Left ventricle myocardium inferior (tissue), 1 donor: ENCODE results near the gene EGFL7. TPM values are rescaled to one million over a fixed set of nuclear protein-coding genes. Genes with fewer than 3 reads are reported as not detected.

Source experiments
- DNase-seq: peaks from one replicate; pipeline ENCODE4 v3.0.0-alpha.2; 2020
- H3K27ac ChIP-seq: fragments of 200-600 bp; replicated peaks from 2 replicates; pipeline ENCODE4 v1.8.0; 2021
- H3K27me3 ChIP-seq: fragments of 200-600 bp; 2 replicates; pipeline ENCODE4 v1.8.0; 2021; ENCODE audit warnings: low read depth
- H3K36me3 ChIP-seq: fragments of 200-600 bp; 2 replicates; pipeline ENCODE4 v1.8.0; 2021
- H3K4me1 ChIP-seq: fragments of 200-600 bp; 2 replicates; pipeline ENCODE4 v1.8.0; 2021
- H3K4me3 ChIP-seq: fragments of 200-600 bp; 2 replicates; pipeline ENCODE4 v1.8.0; 2021; ENCODE audit warnings: mild to moderate bottlenecking, moderate library complexity
- H3K9me3 ChIP-seq: fragments of 200-600 bp; replicated peaks from 2 replicates; pipeline ENCODE4 v1.8.0; 2021
- CTCF ChIP-seq: fragments of 200-600 bp; IDR thresholded peaks from 2 replicates; pipeline ENCODE4 v1.8.0; 2021; ENCODE audit warnings: antibody characterized with exemption, mild to moderate bottlenecking, borderline replicate concordance
- intact Hi-C: fragments of 100-400 bp; cut with micrococcal nuclease; formaldehyde crosslinking; loops from one replicate; pipeline ENCODE4 v1.11.0; 2022
- long read RNA-seq: library from polyadenylated mRNA; unstranded; transcript quantifications from one replicate; pipeline ENCODE4 v2.0.0, GENCODE V29; 2021
- total RNA-seq: library from RNA; stranded (reverse); fragmentation: NEBNext Ultra II Directional; extraction: Animal tissue kit (Norgen Biotek cat#: 25700); gene quantifications from one replicate; pipeline ENCODE4 v1.2.1, GENCODE V29; 2021
- donor health status: DM: no; HTN: yes; CAD: no; lungs with severe emphysema.

The EGFL7 gene
- total RNA-seq = 81.5 TPM
- long read RNA-seq, transcript EGFL7-204 (10 exons, 1,529 nt) = major isoform, 41 of 139 reads
- long read RNA-seq, transcript EGFL7-202 (9 exons, 1,282 nt) = minor isoform, 15 of 139 reads
- long read RNA-seq, partial matches to known transcripts = 36 of 139 reads
- long read RNA-seq, other reads (novel, unspliced or antisense) = 44 of 139 reads

GRCh38 chr9:136662656-136663581 is at the start of gene EGFL7:
EGFL7 (plus strand) TSS chr9:136662916; CDS start chr9:136668283, 5,367 bp downstream.
- Histone ChIP-seq H3K36me3 (peaks cover 30% of the 10 kb centered on the region), H3K4me3 (peak within 1 kb of the TSS; percentile 81), H3K27me3 (peaks cover 25% of the 10 kb centered on the region), H3K9me3 (no peaks in the 10 kb centered on the region), H3K4me1 (peaks cover 42% of the 10 kb centered on the region), H3K27ac (peak within 1 kb of the TSS; percentile 92)
- DNase-seq = peak; percentile 75
- TF ChIP-seq CTCF = no peak
- intact Hi-C loops = no loop called here

GRCh38 chr9:136613824-136614371 is 48.8 kb upstream of the EGFL7 start:
- peak overlapping the region; percentile 29 for H3K4me3 ChIP-seq
- H3K9me3 ChIP-seq = no peaks in the 10 kb centered on the region
- H3K4me1 ChIP-seq = peaks cover 30% of the 10 kb centered on the region
- peak overlapping the region; percentile 85 for H3K27ac ChIP-seq
- H3K36me3 ChIP-seq = no peaks in the 10 kb centered on the region
- no peak for DNase-seq
- no peaks in the 10 kb centered on the region for H3K27me3 ChIP-seq
- TF ChIP-seq CTCF = no peak
- intact Hi-C loops = no loop called here

- Histone ChIP-seq H3K27me3 (no peaks in the 10 kb centered on the region), H3K4me3 (peak overlapping the region; percentile 29), H3K27ac (peak overlapping the region; percentile 85), H3K9me3 (no peaks in the 10 kb centered on the region), H3K4me1 (peaks cover 30% of the 10 kb centered on the region), H3K36me3 (no peaks in the 10 kb centered on the region)
- no peak for TF ChIP-seq CTCF
- peak; percentile 65 for DNase-seq
- intact Hi-C loops = no loop called here
Measured at GRCh38 chr9:136614372-136614922, 48.3 kb upstream of the EGFL7 start.

GRCh38 chr9:136614967-136615623 is 47.6 kb upstream of the EGFL7 start:
- peak; percentile 20 for DNase-seq

More at GRCh38 chr9:136614967-136615623, 47.6 kb upstream of the EGFL7 start:
- H3K9me3 ChIP-seq = no peaks in the 10 kb centered on the region
- intact Hi-C loops = no loop called here
- H3K27ac ChIP-seq = peak overlapping the region; percentile 85
- H3K4me3 ChIP-seq = no peak overlapping the region
- peak; percentile 32 for TF ChIP-seq CTCF
- peaks cover 30% of the 10 kb centered on the region for H3K4me1 ChIP-seq
- no peaks in the 10 kb centered on the region for H3K27me3 ChIP-seq
- H3K36me3 ChIP-seq = no peaks in the 10 kb centered on the region
